ENCODE data around the gene ADAMTS9.
"Not testable (repeated sequence)": the region's sequence is repeated elsewhere in the genome, so short reads cannot be mapped to it uniquely, and the experiment has no call there.

The ADAMTS9 gene

GRCh38 chr3:64550745-64551144 lies 137.1 kb downstream of the ADAMTS9 start:
- H3K4me3 ChIP-seq (ENCODE audit: low read length): no peak overlapping the region
- no peak for DNase-seq (ENCODE audit: low read depth)
- TF ChIP-seq, protein P1, sequence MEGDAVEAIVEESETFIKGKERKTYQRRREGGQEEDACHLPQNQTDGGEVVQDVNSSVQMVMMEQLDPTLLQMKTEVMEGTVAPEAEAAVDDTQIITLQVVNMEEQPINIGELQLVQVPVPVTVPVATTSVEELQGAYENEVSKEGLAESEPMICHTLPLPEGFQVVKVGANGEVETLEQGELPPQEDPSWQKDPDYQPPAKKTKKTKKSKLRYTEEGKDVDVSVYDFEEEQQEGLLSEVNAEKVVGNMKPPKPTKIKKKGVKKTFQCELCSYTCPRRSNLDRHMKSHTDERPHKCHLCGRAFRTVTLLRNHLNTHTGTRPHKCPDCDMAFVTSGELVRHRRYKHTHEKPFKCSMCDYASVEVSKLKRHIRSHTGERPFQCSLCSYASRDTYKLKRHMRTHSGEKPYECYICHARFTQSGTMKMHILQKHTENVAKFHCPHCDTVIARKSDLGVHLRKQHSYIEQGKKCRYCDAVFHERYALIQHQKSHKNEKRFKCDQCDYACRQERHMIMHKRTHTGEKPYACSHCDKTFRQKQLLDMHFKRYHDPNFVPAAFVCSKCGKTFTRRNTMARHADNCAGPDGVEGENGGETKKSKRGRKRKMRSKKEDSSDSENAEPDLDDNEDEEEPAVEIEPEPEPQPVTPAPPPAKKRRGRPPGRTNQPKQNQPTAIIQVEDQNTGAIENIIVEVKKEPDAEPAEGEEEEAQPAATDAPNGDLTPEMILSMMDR (IDR thresholded peaks at IDR 0.05; ENCODE audit: insufficient read depth, low read depth, low read length, missing control alignments): no peak

DNA sequence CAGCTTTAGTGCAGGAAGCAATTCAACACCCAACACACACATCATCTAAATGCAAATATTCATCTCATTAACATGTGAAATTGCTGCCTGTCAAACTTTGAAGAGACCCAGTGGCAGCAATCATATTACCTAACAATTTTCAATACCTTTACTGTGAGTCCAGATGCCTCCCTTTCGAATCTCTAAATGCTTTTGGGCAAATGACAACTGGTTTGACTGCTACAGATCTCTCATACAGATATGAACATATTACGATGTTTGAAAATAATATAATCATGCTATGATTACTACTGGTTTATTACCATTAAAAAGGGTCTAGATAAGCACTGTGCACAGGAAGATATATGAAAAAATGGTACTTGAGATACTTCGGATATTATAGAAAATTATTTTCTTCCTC lies 137.9 kb downstream of the ADAMTS9 start:
- no peak overlapping the region for H3K4me3 ChIP-seq (ENCODE audit: low read length)
- no peak for DNase-seq (ENCODE audit: low read depth)
- TF ChIP-seq, protein P1 (IDR thresholded peaks at IDR 0.05; ENCODE audit: insufficient read depth, low read depth, low read length, missing control alignments): no peak

DNA sequence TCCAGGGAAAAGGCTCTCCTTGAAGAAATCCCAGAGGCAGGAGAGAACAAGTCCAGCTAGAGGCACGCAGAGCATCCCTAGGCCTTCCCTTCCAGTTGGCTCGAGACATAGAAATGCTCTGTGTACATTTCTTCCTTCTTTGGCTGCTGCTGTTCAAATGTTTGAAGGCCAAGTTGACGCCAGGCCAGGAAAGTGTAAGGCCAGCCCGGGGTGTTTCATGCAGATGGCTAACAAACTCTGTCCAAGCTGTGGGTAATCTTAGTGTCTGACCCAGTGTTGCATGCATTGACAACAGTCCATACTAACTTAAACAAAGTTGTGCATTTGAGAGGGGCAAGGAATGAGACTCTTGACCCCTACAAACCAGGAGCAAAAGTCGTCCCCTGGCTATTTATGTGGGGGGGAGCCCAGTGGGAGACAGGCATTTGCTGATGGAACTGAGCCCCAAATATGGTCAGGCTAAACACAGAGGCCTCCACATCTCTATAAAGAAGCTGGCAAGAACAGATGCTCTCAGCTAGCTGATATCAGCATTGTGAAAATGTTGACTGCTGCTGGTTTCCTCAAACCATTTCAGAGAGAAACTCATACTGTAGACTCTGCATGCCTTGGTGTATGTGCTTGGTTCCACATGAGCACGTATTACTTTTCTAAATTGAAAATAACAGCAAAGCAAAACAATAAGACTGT lies 139.5 kb downstream of the ADAMTS9 start:
- no peak overlapping the region for H3K4me3 ChIP-seq (ENCODE audit: low read length)
- DNase-seq (ENCODE audit: low read depth): no peak
- TF ChIP-seq, protein P1 (IDR thresholded peaks at IDR 0.05; ENCODE audit: insufficient read depth, low read depth, low read length, missing control alignments): no peak

DNA sequence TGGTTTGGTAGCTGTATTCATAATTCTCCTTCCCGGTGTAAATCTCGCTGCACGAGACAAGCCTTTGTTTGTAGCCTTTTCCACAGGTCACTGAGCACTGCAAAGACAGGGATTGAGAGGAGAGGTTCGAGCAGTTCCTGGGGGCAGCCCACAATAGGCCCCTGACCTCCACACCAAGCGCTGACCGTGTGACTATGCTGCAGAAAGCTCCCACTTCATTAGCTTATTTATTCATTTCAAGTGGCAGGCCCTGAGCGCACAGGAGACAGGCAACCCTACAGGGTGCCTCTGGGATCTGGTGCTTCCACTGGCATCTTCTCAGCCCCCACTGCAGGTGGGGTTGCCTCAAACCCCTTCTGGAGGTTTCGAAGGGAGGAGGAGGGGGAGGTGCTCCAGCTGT lies 140.9 kb downstream of the ADAMTS9 start:
- TF ChIP-seq, protein P1 (IDR thresholded peaks at IDR 0.05; ENCODE audit: insufficient read depth, low read depth, low read length, missing control alignments): no peak
- no peak for DNase-seq (ENCODE audit: low read depth)
- H3K4me3 ChIP-seq (ENCODE audit: low read length): no peak overlapping the region

DNA sequence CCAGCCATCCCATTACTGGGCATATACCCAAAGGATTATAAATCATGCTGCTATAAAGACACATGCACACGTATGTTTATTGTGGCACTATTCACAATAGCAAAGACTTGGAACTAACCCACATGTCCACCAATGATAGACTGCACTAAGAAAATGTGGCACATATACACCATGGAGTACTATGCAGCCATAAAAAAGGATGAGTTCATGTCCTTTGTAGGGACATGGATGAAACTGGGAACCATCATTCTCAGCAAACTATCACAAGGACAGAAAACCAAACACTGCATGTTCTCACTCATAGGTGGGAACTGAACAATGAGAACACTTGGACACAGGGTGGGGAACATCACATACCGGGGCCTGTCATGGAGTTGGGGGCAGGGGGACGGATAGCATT lies 142.6 kb downstream of the ADAMTS9 start:
- H3K4me3 ChIP-seq (ENCODE audit: low read length): not testable (repeated sequence)

GRCh38 chr3:64541803-64542202 lies 146.0 kb downstream of the ADAMTS9 start:
- no peak for DNase-seq (ENCODE audit: low read depth)
- TF ChIP-seq, protein P1 (IDR thresholded peaks at IDR 0.05; ENCODE audit: insufficient read depth, low read depth, low read length, missing control alignments): no peak
- H3K4me3 ChIP-seq (ENCODE audit: low read length): no peak overlapping the region

More for the DNA sequence above, 142.6 kb downstream of the ADAMTS9 start:
- not testable (repeated sequence) for DNase-seq (ENCODE audit: low read depth)

GRCh38 chr3:64539451-64540196 lies 148.2 kb downstream of the ADAMTS9 start:
- TF ChIP-seq, protein P1 (IDR thresholded peaks at IDR 0.05; ENCODE audit: insufficient read depth, low read depth, low read length, missing control alignments): no peak
- H3K4me3 ChIP-seq (ENCODE audit: low read length): no peak overlapping the region
- DNase-seq (ENCODE audit: low read depth): no peak

Data from epithelial cell of esophagus (primary cell).